HG03095 (cell line): Measurements from ENCODE around the gene ALX4.

Source experiments
- ATAC-seq: cut with Tn5 transposase; IDR thresholded peaks from one replicate; pipeline ENCODE4 v1.9.1; 2021; ENCODE audit warnings: moderate library complexity; ENCODE audit not compliant: unreplicated experiment

Gene ALX4

GRCh38 chr11:44335919-44336318, 26.0 kb upstream of the ALX4 start:
- no peak for ATAC-seq

- no peak for ATAC-seq
Measured at GRCh38 chr11:44335052-44335760, 25.3 kb upstream of the ALX4 start.

- no peak for ATAC-seq
Measured at GRCh38 chr11:44334356-44335004, 24.5 kb upstream of the ALX4 start.

GRCh38 chr11:44333271-44334218, 23.6 kb upstream of the ALX4 start:
- ATAC-seq: no peak

- no peak for ATAC-seq
Measured at GRCh38 chr11:44332665-44333064, 22.7 kb upstream of the ALX4 start.

GRCh38 chr11:44329472-44330230, 19.7 kb upstream of the ALX4 start:
- ATAC-seq: no peak

- no peak for ATAC-seq
Measured at GRCh38 chr11:44328138-44328660, 18.3 kb upstream of the ALX4 start.

GRCh38 chr11:44327730-44328129, 17.8 kb upstream of the ALX4 start:
- no peak for ATAC-seq

GRCh38 chr11:44326615-44327475, 16.9 kb upstream of the ALX4 start:
- no peak for ATAC-seq

GRCh38 chr11:44325698-44326097, 15.8 kb upstream of the ALX4 start:
- ATAC-seq: no peak

- ATAC-seq: no peak
Measured at GRCh38 chr11:44324749-44325525, 15.0 kb upstream of the ALX4 start.

- no peak for ATAC-seq
Measured at GRCh38 chr11:44324222-44324621, 14.3 kb upstream of the ALX4 start.

- ATAC-seq: no peak
Measured at GRCh38 chr11:44322243-44322642, 12.3 kb upstream of the ALX4 start.

- ATAC-seq: no peak
Measured at GRCh38 chr11:44321059-44321458, 11.1 kb upstream of the ALX4 start.

- ATAC-seq: no peak
Measured at GRCh38 chr11:44320289-44320973, 10.5 kb upstream of the ALX4 start.

- ATAC-seq: no peak
Measured at GRCh38 chr11:44319552-44320288, 9.8 kb upstream of the ALX4 start.

GRCh38 chr11:44319170-44319551, 9.2 kb upstream of the ALX4 start:
- no peak for ATAC-seq

GRCh38 chr11:44318369-44318768, 8.4 kb upstream of the ALX4 start:
- no peak for ATAC-seq
